GM12892 (cell line): ENCODE data around the gene BCCIP.

Source experiments
- DNase-seq: peaks from one replicate; pipeline ENCODE4 v3.0.0; 2011; ENCODE audit not compliant: insufficient read length
- FAIRE-seq: peaks from 2 replicates; lab custom pipeline; 2011; peaks lifted over from hg19 to GRCh38; lab: Jason Lieb, UNC
- POLR2A ChIP-seq: IDR thresholded peaks from 2 replicates; pipeline ENCODE4 v1.6.1; 2011; ENCODE audit warnings: low read depth, low read length, control low read depth
- POLR2AphosphoS5 ChIP-seq: IDR thresholded peaks from 2 replicates; pipeline ENCODE4 v1.6.1; 2011; ENCODE audit warnings: low read depth, low read length, control low read depth
- TAF1 ChIP-seq: IDR thresholded peaks from 2 replicates; pipeline ENCODE4 v1.6.1; 2011; ENCODE audit warnings: low read depth, mild to moderate bottlenecking, control low read depth, low read length, borderline replicate concordance

Gene BCCIP

GRCh38 chr10:125850766-125851731 lies 27.7 kb downstream of the BCCIP start:
- FAIRE-seq: no peak
- DNase-seq: no peak
- TF ChIP-seq TAF1: no peak
- TF ChIP-seq POLR2A: no peak
- TF ChIP-seq POLR2AphosphoS5: no peak

GRCh38 chr10:125852487-125852886 lies 29.1 kb downstream of the BCCIP start:
- DNase-seq (no peak), FAIRE-seq (no peak)
- no peak for TF ChIP-seq TAF1

- FAIRE-seq (no peak), DNase-seq (no peak)
- no peak for TF ChIP-seq POLR2AphosphoS5
- TF ChIP-seq POLR2A: no peak
- TF ChIP-seq TAF1: no peak
These were observed 33.9 kb downstream of the BCCIP start for GRCh38 chr10:125857185-125857760.

DNA sequence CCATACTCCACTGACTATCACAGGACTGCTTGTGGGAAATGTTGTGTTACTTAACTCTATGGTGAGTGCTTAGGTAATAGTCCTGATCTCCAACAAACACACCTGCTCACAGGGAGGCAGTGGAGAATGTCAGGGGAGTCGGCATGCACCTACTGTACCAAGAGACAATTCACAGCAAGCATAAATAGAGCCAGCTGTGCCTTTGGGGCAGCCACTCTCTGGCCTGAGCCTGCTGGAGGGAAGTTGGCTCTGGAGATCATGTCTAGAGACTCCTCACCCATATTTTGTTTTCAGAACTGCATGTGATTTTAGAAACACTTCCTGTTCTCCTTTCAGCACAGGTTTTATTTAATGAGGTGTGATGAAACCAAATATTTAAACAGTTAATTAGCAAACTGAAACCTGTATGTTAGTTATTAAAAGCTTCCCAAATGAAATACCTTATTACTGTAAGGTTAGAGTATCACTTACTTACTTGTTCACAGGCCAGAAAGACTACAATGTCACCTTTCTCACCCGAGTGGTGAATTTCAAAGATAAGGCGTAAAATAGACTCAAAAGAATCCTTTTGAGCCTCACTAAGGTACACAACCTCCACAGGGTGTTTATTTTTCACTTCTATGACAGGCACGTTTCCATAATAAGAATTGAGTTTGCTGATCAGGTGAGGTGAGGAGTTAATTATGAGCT lies 35.9 kb downstream of the BCCIP start:
- FAIRE-seq (no peak), DNase-seq (no peak)
- no peak for TF ChIP-seq POLR2AphosphoS5
- no peak for TF ChIP-seq TAF1
- no peak for TF ChIP-seq POLR2A

GRCh38 chr10:125865120-125865519 lies 41.8 kb downstream of the BCCIP start:
- TF ChIP-seq TAF1: no peak
- no peak for TF ChIP-seq POLR2AphosphoS5
- TF ChIP-seq POLR2A: no peak
- DNase-seq (no peak), FAIRE-seq (no peak)

GRCh38 chr10:125866421-125867029 lies 43.2 kb downstream of the BCCIP start:
- DNase-seq: no peak
- no peak for FAIRE-seq
- TF ChIP-seq TAF1 (no peak), POLR2AphosphoS5 (no peak), POLR2A (no peak)

DNA sequence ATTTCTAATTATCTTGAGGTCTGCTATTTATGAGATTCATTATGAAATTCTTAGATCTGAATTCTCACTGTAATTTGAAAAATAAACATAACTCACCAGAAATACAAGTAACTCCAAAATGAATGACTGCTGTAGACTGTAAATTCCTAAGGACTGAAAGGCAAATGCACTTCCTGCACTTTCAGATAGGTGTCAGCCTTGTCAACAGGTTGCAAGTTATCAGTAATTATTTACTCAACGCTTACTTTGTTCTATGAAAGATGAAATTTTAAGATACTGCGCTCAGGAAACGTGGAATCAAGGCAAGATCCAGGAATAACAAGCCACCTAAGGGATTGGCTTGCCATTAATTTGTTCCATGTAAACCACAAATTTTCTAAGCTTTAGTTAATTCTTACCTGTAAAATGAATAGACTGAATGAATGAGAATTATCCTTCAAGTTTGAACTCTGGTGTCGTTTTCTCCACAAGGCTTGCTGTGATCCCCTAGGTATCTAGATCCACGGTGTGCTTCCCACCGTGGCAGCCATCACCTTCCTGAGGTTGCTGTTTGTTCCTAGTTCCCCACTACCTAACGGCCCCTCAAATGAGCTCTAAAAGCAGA lies 45.1 kb downstream of the BCCIP start:
- TF ChIP-seq TAF1 (no peak), POLR2AphosphoS5 (no peak), POLR2A (no peak)
- FAIRE-seq (peak; percentile 53), DNase-seq (no peak)

GRCh38 chr10:125871338-125871737 lies 48.0 kb downstream of the BCCIP start:
- FAIRE-seq: no peak
- no peak for DNase-seq
- no peak for TF ChIP-seq POLR2A
- TF ChIP-seq POLR2AphosphoS5: no peak
- TF ChIP-seq TAF1: no peak

GRCh38 chr10:125878957-125879835 lies 55.9 kb downstream of the BCCIP start:
- TF ChIP-seq TAF1 (no peak), POLR2A (no peak), POLR2AphosphoS5 (no peak)
- FAIRE-seq (no peak), DNase-seq (no peak)

GRCh38 chr10:125880719-125881118 lies 57.4 kb downstream of the BCCIP start:
- TF ChIP-seq POLR2AphosphoS5 (no peak), POLR2A (no peak), TAF1 (no peak)
- FAIRE-seq (no peak), DNase-seq (no peak)

DNA sequence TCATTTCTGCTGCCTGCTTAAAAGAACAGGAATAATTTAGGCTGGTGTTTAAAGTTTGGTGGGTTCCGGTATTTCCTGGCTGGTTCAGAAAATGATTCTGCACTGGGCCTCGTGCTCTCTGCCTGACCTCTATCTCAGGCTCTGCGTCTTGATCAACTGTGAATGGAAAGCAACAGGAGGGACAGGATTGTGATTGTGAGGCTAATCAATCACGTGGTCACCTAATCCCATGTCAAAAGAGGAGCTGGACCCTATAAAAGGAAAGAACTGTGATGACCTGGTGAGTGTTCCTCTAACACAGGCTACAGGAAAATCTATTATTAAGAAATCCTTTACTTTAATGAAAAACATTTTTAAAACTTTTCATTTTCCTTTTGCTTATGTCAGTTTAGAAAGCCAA lies 57.8 kb downstream of the BCCIP start, which contains the start of gene DHX32:
TSS of gene DHX32 (minus strand) at position 101 of the 400 bp plus-strand sequence. CDS start 468 bp downstream, outside the sequence.
- DNase-seq: no peak
- no peak for FAIRE-seq
- TF ChIP-seq TAF1: no peak
- no peak for TF ChIP-seq POLR2A
- TF ChIP-seq POLR2AphosphoS5: no peak
